GM19035 (cell line): ENCODE results near the gene KRTAP26-1.
A peak's percentile ranks its signal among the peaks of the same experiment; 100 is the strongest.

Experiments used
- ATAC-seq: cut with Tn5 transposase; IDR thresholded peaks from one replicate; pipeline ENCODE4 v1.9.1; 2021; ENCODE audit not compliant: unreplicated experiment

The KRTAP26-1 gene

GRCh38 chr21:30320215-30320614 lies at the start of gene KRTAP26-1:
Gene KRTAP26-1 (minus strand): TSS chr21:30320315. CDS start chr21:30320035, 280 bp downstream.
- no peak for ATAC-seq

- no peak for ATAC-seq
Measured at GRCh38 chr21:30355906-30356305, 35.8 kb upstream of the KRTAP26-1 start.

GRCh38 chr21:30354308-30355005 lies 34.3 kb upstream of the KRTAP26-1 start:
- no peak for ATAC-seq

- ATAC-seq, result no peak
Measured at GRCh38 chr21:30351534-30351933, 31.4 kb upstream of the KRTAP26-1 start.

- no peak for ATAC-seq
Measured at GRCh38 chr21:30349572-30349971, 29.5 kb upstream of the KRTAP26-1 start.

GRCh38 chr21:30348506-30348905 lies 28.4 kb upstream of the KRTAP26-1 start, which contains the start of gene KRTAP23-1:
Gene KRTAP23-1 (minus strand): TSS chr21:30348606. CDS start chr21:30348606, 0 bp downstream.
- ATAC-seq, result no peak

- ATAC-seq, result no peak
Measured at GRCh38 chr21:30345014-30345413, 24.9 kb upstream of the KRTAP26-1 start.

GRCh38 chr21:30340714-30341573 lies 20.8 kb upstream of the KRTAP26-1 start:
- peak; percentile 49 for ATAC-seq

- no peak for ATAC-seq
Measured at GRCh38 chr21:30338717-30339116, 18.6 kb upstream of the KRTAP26-1 start.

- ATAC-seq, result no peak
Measured at GRCh38 chr21:30337772-30338171, 17.7 kb upstream of the KRTAP26-1 start.

- no peak for ATAC-seq
Measured at GRCh38 chr21:30337276-30337744, 17.2 kb upstream of the KRTAP26-1 start, which contains the start of gene KRTAP27-1. Gene KRTAP27-1 (minus strand): TSS chr21:30337694. CDS start chr21:30337668, 26 bp downstream.

- no peak for ATAC-seq
Measured at GRCh38 chr21:30336596-30336995, 16.5 kb upstream of the KRTAP26-1 start.

- no peak for ATAC-seq
Measured at GRCh38 chr21:30333736-30334135, 13.6 kb upstream of the KRTAP26-1 start.

GRCh38 chr21:30332681-30333080 lies 12.6 kb upstream of the KRTAP26-1 start:
- ATAC-seq, result no peak

- no peak for ATAC-seq
Measured at GRCh38 chr21:30329203-30329875, 9.2 kb upstream of the KRTAP26-1 start.

- ATAC-seq, result no peak
Measured at GRCh38 chr21:30326390-30326789, 6.3 kb upstream of the KRTAP26-1 start.

GRCh38 chr21:30315701-30316100 lies 4.4 kb downstream of the KRTAP26-1 start:
- no peak for ATAC-seq

- no peak for ATAC-seq
Measured at GRCh38 chr21:30306884-30307283, 13.2 kb downstream of the KRTAP26-1 start.

- no peak for ATAC-seq
Measured at GRCh38 chr21:30305136-30305535, 15.0 kb downstream of the KRTAP26-1 start.

- ATAC-seq, result no peak
Measured at GRCh38 chr21:30289215-30289614, 30.9 kb downstream of the KRTAP26-1 start, which contains the start of gene KRTAP25-1. Gene KRTAP25-1 (minus strand): TSS chr21:30289514. CDS start chr21:30289490, 24 bp downstream.

GRCh38 chr21:30282850-30283249 lies 37.3 kb downstream of the KRTAP26-1 start, which contains the start of gene KRTAP24-1:
Gene KRTAP24-1 (minus strand): TSS chr21:30282950. CDS start chr21:30282932, 18 bp downstream.
- no peak for ATAC-seq
